Trophoblast cell (in vitro differentiated cells and primary cell): ENCODE results near the gene SPAG16.
"Not testable (repeated sequence)": the region's sequence is repeated elsewhere in the genome, so short reads cannot be mapped to it uniquely, and the experiment has no call there.

ENCODE experiments used
- DNase-seq, 2 donors: peaks; one replicate each; pipeline ENCODE4 v3.0.0-alpha.2; 2016
- H2AFZ ChIP-seq: 2 replicates; pipeline ENCODE4 v1.6.1; 2013; ENCODE audit warnings: low read length, moderate library complexity, mild to moderate bottlenecking; ENCODE audit not compliant: insufficient read depth, poor library complexity
- H2AK5ac ChIP-seq: 2 replicates; pipeline ENCODE4 v1.6.1; 2013; ENCODE audit warnings: mild to moderate bottlenecking, low read length
- H2BK120ac ChIP-seq: 2 replicates; pipeline ENCODE4 v1.6.1; 2013; ENCODE audit warnings: low read length, mild to moderate bottlenecking, moderate library complexity; ENCODE audit not compliant: insufficient read depth, poor library complexity
- H2BK12ac ChIP-seq: 2 replicates; pipeline ENCODE4 v1.6.1; 2013; ENCODE audit warnings: mild to moderate bottlenecking, low read length, moderate library complexity
- H2BK5ac ChIP-seq: 2 replicates; pipeline ENCODE4 v1.6.1; 2013; ENCODE audit warnings: low read length, low read depth, moderate library complexity, mild to moderate bottlenecking; ENCODE audit not compliant: poor library complexity
- H3K14ac ChIP-seq: 2 replicates; pipeline ENCODE4 v1.6.1; 2013; ENCODE audit warnings: mild to moderate bottlenecking, low read length
- H3K18ac ChIP-seq: 2 replicates; pipeline ENCODE4 v1.6.1; 2013; ENCODE audit warnings: mild to moderate bottlenecking, low read length
- H3K23ac ChIP-seq: 2 replicates; pipeline ENCODE4 v1.6.1; 2013; ENCODE audit warnings: low read length
- H3K27ac ChIP-seq: 2 replicates; pipeline ENCODE4 v1.5.1; 2013; ENCODE audit warnings: low read depth, mild to moderate bottlenecking, inconsistent platforms, low read length, moderate library complexity
- H3K27me3 ChIP-seq: 2 replicates; pipeline ENCODE4 v1.6.1; 2013; ENCODE audit warnings: inconsistent platforms, mild to moderate bottlenecking, low read length, moderate library complexity; ENCODE audit not compliant: insufficient read depth
- H3K36me3 ChIP-seq, 2 experiments: 1 replicate in 1 of 2; 2 replicates in 1 of 2; pipeline ENCODE4 v1.6.1; 2013; ENCODE audit warnings: low read length in 2 of 2, mild to moderate bottlenecking in 2 of 2, moderate library complexity in 1 of 2; ENCODE audit not compliant: insufficient read depth in 2 of 2, control insufficient read depth in 1 of 2
- H3K4ac ChIP-seq: 2 replicates; pipeline ENCODE4 v1.6.1; 2013; ENCODE audit warnings: low read depth, mild to moderate bottlenecking, low read length, moderate library complexity
- H3K4me1 ChIP-seq, 2 experiments: 1 replicate in 1 of 2; 2 replicates in 1 of 2; pipeline ENCODE4 v1.6.1; 2013; ENCODE audit warnings: low read length in 2 of 2, mild to moderate bottlenecking in 2 of 2, moderate library complexity in 1 of 2; ENCODE audit not compliant: insufficient read depth in 2 of 2, control insufficient read depth in 1 of 2
- H3K4me2 ChIP-seq: 2 replicates; pipeline ENCODE4 v1.6.1; 2013; ENCODE audit warnings: inconsistent platforms, mild to moderate bottlenecking, low read length, moderate library complexity
- H3K4me3 ChIP-seq: 2 replicates; pipeline ENCODE4 v1.5.1; 2013; ENCODE audit warnings: mild to moderate bottlenecking, low read depth, low read length, inconsistent platforms
- H3K79me1 ChIP-seq: one replicate; pipeline ENCODE4 v1.6.1; 2013; ENCODE audit warnings: low read length
- H3K79me2 ChIP-seq: 2 replicates; pipeline ENCODE4 v1.6.1; 2013; ENCODE audit warnings: low read length, mild to moderate bottlenecking; ENCODE audit not compliant: control insufficient read depth, insufficient read depth, poor library complexity
- H3K9ac ChIP-seq: 2 replicates; pipeline ENCODE4 v1.6.1; 2013; ENCODE audit warnings: mild to moderate bottlenecking, low read length
- H3K9me3 ChIP-seq: 2 replicates; pipeline ENCODE4 v1.6.1; 2013; ENCODE audit warnings: low read depth, mild to moderate bottlenecking, control low read depth, inconsistent platforms, low read length; ENCODE audit not compliant: insufficient read depth
- H4K12ac ChIP-seq: 2 replicates; pipeline ENCODE4 v1.6.1; 2013; ENCODE audit warnings: low read depth, mild to moderate bottlenecking, low read length, moderate library complexity
- H4K8ac ChIP-seq: 2 replicates; pipeline ENCODE4 v1.6.1; 2013; ENCODE audit warnings: low read depth, mild to moderate bottlenecking, low read length, moderate library complexity
- H4K91ac ChIP-seq: one replicate; pipeline ENCODE4 v1.6.1; 2013; ENCODE audit warnings: low read depth, mild to moderate bottlenecking, low read length, moderate library complexity
- WGBS: extraction: QIAGEN DNeasy Blood & Tissue Kit; methylation state at CpG from one replicate; pipeline ENCODE4 v1.1.7; 2013; ENCODE audit warnings: missing lambda C conversion rate; ENCODE audit not compliant: insufficient read length, insufficient coverage; ENCODE audit errors: extremely low coverage; 5-methylcytosine and 5-hydroxymethylcytosine counted together

Gene SPAG16

GRCh38 chr2:214057986-214058385 is 773.7 kb downstream of the SPAG16 start:
- no peak overlapping the region for H2AFZ ChIP-seq
- no peak overlapping the region for H2AK5ac ChIP-seq
- DNase-seq, result no peak
- no peak overlapping the region for H3K14ac ChIP-seq
- no peaks in the 10 kb centered on the region for H3K9me3 ChIP-seq
- H2BK120ac ChIP-seq, result no peak overlapping the region
- no peaks in the 10 kb centered on the region for H3K4me1 ChIP-seq
- no peaks in the 10 kb centered on the region for H3K27me3 ChIP-seq
- H2BK5ac ChIP-seq, result no peak overlapping the region
- H3K4me2 ChIP-seq, result no peak overlapping the region
- no peak overlapping the region for H3K18ac ChIP-seq
- no peaks in the 10 kb centered on the region for H3K36me3 ChIP-seq
- H4K8ac ChIP-seq, result no peak overlapping the region
- WGBS, result no CpG with 5 or more reads among the region's 2 CpGs
- H3K79me1 ChIP-seq, result no peaks in the 10 kb centered on the region
- no peak overlapping the region for H3K4me3 ChIP-seq
- H3K4ac ChIP-seq, result no peak overlapping the region
- H3K79me2 ChIP-seq, result no peaks in the 10 kb centered on the region
- no peak overlapping the region for H3K9ac ChIP-seq
- no peak overlapping the region for H4K91ac ChIP-seq
- no peak overlapping the region for H2BK12ac ChIP-seq
- H3K27ac ChIP-seq, result no peak overlapping the region
- no peak overlapping the region for H3K23ac ChIP-seq
- no peak overlapping the region for H4K12ac ChIP-seq

GRCh38 chr2:214062279-214062678 is 778.0 kb downstream of the SPAG16 start:
- not testable (repeated sequence) for H3K79me2 ChIP-seq, H3K14ac ChIP-seq, H3K18ac ChIP-seq, H4K91ac ChIP-seq, H4K8ac ChIP-seq, H2AFZ ChIP-seq, H2AK5ac ChIP-seq, H2BK12ac ChIP-seq, H3K4me1 ChIP-seq, H3K79me1 ChIP-seq, H4K12ac ChIP-seq, H3K27me3 ChIP-seq, H3K36me3 ChIP-seq, DNase-seq, H3K9ac ChIP-seq, H2BK5ac ChIP-seq, H3K27ac ChIP-seq, H3K4me2 ChIP-seq, H2BK120ac ChIP-seq, H3K4ac ChIP-seq, H3K4me3 ChIP-seq, H3K23ac ChIP-seq, H3K9me3 ChIP-seq
- no CpG with 5 or more reads among the region's 5 CpGs for WGBS

- Histone ChIP-seq H4K91ac (no peak overlapping the region), H3K14ac (no peak overlapping the region), H4K12ac (no peak overlapping the region), H2BK120ac (no peak overlapping the region), H3K27ac (no peak overlapping the region), H3K23ac (no peak overlapping the region), H3K27me3 (no peaks in the 10 kb centered on the region), H3K4me1 (peaks cover 0 to 3% of the 10 kb centered on the region in 2 experiments), H2AFZ (no peak overlapping the region), H2AK5ac (no peak overlapping the region), H3K79me2 (no peaks in the 10 kb centered on the region), H3K4ac (no peak overlapping the region), H3K9me3 (no peaks in the 10 kb centered on the region), H3K79me1 (peaks cover 2% of the 10 kb centered on the region), H2BK5ac (no peak overlapping the region), H3K4me2 (no peak overlapping the region), H4K8ac (no peak overlapping the region), H3K36me3 (no peaks in the 10 kb centered on the region), H3K18ac (no peak overlapping the region), H3K4me3 (no peak overlapping the region), H3K9ac (no peak overlapping the region), H2BK12ac (no peak overlapping the region)
- DNase-seq, result no peak
- whole genome bisulfite sequencing, result no CpG with 5 or more reads among the region's 2 CpGs
Measured at GRCh38 chr2:214064471-214064870, 780.2 kb downstream of the SPAG16 start.

- no peak overlapping the region for H3K4me2 ChIP-seq
- no peak for DNase-seq
- no peaks in the 10 kb centered on the region for H3K27me3 ChIP-seq
- no peak overlapping the region for H3K4ac ChIP-seq
- H3K4me1 ChIP-seq, result peaks cover 0 to 3% of the 10 kb centered on the region in 2 experiments
- no CpG with 5 or more reads among the region's 2 CpGs for WGBS
- H3K79me2 ChIP-seq, result no peaks in the 10 kb centered on the region
- H3K9me3 ChIP-seq, result no peaks in the 10 kb centered on the region
- no peak overlapping the region for H3K27ac ChIP-seq
- no peak overlapping the region for H4K91ac ChIP-seq
- no peak overlapping the region for H2BK12ac ChIP-seq
- H3K9ac ChIP-seq, result no peak overlapping the region
- H2AFZ ChIP-seq, result no peak overlapping the region
- no peak overlapping the region for H3K18ac ChIP-seq
- no peak overlapping the region for H4K12ac ChIP-seq
- H3K23ac ChIP-seq, result no peak overlapping the region
- H3K79me1 ChIP-seq, result peaks cover 2% of the 10 kb centered on the region
- no peak overlapping the region for H2BK5ac ChIP-seq
- no peak overlapping the region for H4K8ac ChIP-seq
- H2BK120ac ChIP-seq, result no peak overlapping the region
- no peak overlapping the region for H3K4me3 ChIP-seq
- H3K14ac ChIP-seq, result no peak overlapping the region
- H2AK5ac ChIP-seq, result no peak overlapping the region
- H3K36me3 ChIP-seq, result no peaks in the 10 kb centered on the region
Measured at GRCh38 chr2:214066862-214067261, 782.6 kb downstream of the SPAG16 start.
